Activated naive CD4-positive, alpha-beta T cell (primary cell): ENCODE data around the gene SAMHD1.
A peak's percentile ranks its signal among the peaks of the same experiment; 100 is the strongest.

Experiments used
- DNase-seq, 4 experiments: peaks; one replicate each; lab custom pipeline; 2025; lab: John Stamatoyannopoulos, UW

The SAMHD1 gene

DNA sequence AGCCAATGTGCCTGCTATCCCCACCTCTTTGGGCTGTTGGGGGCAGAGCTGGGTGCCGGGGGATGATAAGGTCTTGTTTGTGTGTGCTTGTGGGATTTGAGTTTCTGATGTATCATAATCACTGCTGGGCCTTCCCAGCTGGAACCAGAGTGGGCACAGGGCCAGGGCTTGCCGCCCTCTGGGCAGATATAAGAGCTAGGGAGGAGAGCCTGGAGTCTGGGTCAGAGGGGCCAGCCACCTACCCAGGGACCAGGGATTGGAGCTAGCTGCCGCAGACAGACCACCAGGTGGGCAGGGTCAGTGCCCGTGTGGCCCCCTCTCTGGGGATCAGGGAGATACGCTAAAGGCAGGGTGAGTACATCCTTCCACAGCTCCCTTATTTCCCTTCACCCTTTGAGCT, 78.7 kb downstream of the SAMHD1 start:
- no peak for DNase-seq

DNA sequence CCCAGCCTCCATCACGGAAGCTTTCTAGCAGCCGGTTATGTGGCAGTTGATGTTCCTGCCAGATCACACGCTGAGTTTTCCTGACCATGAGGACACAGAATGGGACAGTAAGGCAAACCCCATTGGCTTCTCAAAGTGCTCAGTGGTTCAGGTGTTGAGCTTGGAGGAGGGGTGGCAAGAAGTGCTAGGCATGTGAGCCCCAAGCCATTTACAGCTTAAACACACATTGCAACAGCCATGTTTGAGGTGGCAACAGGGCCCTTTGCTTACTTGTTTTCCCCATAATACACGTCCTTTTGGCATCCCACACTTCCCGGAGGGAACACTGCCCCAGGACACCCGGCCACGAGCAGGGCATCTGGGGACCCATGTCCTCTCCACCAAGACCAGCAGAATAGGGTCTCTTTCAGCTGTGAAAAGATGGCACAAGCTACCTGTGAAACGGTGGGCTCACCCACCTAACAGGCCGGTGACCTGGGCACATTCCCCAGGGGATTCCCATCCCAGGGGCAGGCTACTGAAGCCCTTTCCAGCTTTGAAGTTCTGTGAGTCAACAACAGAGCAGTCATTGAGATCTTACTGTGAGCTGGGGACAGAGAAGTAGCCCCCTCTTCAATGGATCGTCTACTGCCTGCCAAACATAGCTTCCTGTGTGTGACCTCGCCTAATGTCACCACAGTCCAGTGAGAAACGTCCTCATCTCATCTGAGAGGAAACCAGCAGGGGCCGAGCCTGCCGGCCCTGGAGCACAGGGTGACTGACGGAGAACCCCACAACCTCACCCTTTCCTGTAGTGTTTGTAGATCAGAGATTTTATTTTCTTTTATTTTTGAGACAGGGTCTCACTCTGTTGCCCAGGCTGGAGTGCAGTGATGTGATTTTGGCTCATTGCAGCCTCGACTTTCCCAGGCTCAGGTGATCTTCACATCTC, 79.6 kb downstream of the SAMHD1 start:
- DNase-seq, result no peak

DNA sequence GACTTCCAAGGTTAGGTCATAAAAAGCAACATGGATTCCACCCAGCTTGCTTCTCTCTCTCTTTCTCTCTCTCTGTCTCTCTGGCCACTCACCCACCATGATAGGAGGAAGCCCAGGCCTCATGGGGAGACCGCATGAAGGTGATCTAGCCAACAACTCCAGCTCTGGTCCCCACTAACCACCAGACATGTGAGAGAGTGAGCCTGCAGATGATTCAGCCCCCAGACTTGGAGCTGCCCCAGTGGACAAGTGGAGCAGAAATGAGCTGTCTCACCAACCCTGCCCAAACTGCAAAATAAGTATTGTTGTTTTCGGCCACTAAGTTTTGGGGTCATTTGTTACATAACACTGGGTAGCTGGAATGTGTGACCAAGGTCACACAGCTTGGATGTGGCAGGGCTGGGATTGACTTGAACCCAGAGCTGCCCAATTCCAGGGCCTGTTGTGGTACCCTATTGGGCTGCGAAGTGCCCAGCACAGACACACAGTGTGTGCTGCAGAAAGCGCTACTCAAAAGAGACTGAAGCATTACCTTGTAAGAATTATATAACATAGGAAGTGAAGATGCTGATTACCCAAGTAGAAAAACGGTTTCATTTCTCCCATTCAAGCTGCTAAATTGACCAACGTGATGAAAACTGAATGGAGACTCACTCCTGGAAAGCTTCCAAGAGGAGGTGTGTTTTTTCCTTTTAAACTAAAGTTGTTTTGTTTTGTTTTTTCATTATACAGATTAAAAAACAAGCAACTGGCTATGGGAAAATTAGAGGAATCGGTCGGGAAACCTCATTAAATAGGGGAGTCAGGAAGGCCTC, 84.6 kb downstream of the SAMHD1 start:
- DNase-seq, result no peak

DNA sequence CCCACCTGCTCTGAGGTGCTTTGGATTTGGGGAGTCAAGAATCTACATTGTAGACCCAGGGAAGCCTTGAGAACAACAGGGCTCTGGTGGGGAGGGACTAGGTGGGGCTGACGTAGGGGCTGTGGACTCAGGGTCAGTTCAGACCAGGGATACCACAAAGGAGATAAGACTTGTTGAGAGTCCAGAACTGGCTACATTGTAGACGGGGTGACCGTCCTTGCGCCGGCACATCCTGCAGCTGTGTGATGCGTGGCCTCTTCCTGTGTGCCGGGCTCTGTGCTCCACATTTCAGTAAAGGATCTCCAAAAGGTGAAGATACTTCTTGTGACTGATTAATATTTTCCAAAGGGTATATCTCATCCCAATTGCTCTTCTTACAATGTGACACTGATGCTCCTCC, 85.3 kb downstream of the SAMHD1 start:
- no peak for DNase-seq

DNA sequence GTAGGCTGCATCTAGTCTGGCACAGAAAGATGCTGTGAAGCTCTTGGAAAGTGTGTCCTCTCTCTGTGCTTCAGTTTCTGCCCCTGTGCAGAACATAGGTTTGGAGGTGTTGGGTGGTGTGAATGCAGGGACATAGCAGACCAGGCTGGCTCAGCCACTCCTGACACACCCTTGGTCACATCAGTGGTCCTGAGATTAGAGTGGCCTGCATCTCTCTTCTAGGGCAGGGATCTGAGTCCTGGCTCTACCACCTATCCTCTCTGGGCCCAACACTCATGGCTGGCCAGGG, 85.7 kb downstream of the SAMHD1 start:
- no peak for DNase-seq

DNA sequence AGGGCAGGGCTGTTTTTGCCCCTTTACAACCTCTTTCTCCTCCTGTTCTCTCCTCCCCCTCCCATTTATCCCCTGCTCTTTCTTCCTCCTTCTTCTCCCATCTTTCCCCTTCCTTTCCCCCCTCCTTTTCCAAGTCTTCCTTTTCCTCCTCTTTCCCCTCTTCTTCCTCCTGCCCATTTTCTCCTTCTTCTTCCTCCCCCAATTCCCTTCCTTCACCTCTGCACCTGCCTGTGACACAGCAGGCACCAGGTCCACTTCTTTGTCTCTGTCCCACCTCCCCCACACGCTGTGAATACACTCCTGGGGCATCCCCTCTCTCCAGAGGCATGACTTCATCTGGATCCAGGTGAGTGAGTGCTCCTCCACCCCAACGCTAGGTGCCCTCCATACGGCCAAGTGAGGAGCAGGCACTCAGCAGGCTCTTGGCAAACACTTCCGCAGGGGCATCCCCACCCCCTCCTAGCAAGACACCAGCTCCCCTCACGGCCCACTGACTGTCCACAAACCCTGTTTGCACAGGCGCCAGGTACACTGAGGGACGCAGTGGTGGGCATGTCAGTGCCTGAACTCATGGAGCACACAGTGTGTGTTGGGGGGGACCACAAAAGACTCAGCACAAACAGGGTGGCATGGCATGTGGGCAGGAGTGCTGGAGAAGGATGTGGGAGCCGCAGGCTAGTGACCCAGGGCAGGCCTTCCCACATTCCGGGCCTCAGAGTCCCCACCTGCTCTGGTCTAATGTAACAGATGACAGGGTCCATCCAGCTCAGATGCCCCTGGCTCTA, 86.2 kb downstream of the SAMHD1 start:
- no peak for DNase-seq

DNA sequence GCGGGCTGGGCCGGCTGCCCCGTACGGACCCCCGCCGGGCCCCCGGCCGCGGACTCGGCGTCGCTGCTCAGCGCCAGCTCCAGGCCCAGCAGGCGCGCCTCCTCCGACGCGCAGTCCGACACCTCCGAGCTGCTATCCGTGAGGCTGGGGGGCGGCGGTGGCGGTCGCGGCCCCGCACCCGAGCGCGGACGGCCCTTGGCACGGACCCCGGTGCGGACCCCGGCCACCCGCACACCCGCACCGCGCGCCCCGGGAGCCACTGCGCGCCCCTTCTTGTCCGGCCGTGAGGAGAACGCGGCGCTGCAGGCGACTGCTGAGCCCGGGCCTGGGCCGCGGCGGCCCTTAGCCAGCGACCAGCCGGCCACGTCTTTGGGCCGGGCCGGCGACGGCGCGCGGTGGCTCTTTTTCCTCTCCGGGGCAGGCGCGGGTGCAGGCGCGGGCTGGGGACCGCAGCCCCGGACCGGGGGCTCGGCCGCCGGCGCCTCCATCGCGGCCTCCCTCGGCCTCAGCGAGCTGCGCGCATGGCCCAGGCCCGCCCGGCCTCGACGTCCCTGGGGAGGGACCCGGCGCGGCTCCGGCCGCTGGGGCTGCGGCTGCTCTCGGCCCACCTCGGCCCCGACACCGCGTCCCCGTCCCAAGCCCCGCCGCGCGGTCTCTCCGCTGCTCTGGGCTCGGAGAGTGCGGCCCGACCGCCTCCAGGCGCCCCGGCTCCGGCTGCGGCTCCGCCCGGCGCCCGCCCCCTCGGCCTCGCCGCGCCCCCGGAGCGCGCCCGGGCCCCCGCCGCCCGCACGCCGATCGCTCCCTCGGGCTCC, 88.4 kb downstream of the SAMHD1 start:
- no peak for DNase-seq

DNA sequence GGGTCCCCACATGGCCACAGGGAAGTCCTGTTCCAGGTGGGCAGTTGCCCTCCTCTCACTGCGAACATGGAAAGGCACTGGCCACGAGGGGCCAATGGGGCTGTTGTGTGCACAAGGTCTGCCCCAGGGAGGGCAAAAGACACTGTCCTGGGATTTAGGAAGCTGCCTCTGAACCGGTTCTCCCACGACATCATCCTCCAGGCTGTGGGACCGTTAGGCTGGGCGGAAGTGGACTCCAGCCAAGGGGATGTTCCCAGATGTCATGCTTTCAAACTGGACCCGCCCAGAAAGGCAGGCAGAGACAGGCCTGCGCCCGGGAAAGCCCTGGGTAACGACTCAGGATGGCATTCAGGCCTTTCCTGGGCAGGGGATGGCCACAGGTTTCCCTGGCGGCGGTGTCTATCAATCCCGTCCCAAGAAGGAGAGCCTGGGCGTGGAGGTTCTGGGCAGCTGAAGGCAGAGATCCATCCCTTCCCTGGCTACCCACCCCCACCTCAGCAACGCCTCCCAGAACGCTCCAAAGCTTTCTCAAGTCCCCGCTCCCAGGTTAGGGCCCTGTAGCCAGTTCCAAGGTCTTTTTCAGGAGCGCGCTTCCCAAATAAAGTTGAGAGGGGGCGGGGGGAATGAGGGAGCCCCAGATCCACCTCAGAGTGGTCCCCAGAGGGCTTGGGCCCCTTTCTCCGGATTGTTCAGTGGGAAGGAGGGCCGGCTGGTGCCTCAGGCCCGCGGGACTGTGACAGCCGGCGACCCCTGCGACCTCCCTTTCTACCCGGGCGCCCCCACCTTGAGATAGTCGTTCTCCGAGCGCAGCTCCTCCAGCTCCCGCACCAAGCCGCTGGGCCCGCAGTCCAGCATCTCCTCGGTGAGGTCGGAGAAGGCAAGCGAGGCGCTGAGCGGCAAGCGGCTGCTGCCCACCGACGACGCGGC, 89.4 kb downstream of the SAMHD1 start:
- DNase-seq, result no peak

DNA sequence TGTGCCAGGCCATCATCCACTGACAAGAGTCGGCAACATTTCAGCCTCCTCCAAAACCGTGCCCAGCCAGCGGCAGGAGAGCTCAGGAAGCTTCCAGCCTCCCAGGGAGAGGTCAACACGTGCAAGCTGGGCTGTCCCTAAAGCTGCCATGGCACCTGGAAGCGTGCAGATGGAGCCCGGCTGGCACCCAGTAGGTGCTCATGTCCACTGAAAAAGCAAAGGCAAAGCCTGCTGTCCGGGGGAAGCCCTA, 90.0 kb downstream of the SAMHD1 start:
- no peak for DNase-seq

DNA sequence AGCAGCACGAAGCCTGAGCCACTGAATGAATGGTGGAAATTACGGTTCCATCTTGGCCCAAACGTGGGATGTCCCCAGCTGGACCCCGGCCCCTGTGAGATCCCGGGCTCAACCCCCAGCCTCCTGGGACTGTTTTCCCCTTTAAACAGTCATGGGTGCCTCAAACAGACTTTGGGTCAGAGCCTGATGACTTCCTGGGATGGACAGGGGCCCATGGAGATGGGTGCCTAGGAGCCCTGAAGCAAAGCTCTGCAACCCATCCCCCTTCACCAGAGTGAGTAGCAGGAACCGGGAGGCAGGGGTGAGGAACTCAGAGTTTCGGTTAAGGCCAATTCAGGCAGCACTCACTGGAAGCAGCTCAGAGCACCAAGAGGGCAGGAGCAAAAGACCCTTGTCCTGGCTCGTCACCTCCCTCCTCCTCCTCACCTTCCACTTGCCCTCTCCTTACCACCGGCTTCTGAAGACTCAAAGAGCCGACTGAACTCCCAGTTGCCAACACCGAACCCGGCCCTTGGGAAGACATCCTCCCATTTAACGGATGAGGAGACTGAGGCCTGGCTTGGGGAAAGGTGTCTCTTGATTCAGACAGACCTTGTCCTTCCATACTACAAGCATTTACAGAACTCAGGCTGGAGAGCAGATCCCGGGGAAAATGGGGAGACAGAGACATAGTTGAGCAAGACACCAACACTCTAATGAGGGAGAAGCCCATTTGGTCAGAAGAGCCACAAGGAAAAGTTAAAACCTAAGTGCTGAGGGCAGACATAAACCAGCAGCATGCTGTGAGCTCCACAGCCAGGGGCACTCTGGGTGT, 90.5 kb downstream of the SAMHD1 start:
- DNase-seq, result no peak

DNA sequence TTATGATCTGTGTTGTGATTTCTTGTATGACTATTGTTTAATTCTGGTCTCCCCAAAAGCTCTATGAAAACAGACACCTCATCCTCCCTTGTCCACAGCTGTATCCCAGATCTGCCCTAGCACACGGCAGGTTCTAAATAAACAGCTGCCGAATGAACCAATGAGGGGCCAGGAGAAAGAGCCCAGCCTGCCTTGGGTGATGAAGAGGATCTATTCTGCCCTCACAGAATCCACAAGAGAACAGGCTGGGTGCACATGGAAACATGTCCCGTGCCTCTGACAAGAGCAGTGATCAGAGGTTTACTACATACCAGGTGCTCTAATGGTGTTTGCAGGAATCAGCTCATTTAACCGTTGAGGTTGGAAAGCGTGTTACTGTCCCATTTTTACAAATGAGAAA, 91.2 kb downstream of the SAMHD1 start:
- DNase-seq, result no peak

DNA sequence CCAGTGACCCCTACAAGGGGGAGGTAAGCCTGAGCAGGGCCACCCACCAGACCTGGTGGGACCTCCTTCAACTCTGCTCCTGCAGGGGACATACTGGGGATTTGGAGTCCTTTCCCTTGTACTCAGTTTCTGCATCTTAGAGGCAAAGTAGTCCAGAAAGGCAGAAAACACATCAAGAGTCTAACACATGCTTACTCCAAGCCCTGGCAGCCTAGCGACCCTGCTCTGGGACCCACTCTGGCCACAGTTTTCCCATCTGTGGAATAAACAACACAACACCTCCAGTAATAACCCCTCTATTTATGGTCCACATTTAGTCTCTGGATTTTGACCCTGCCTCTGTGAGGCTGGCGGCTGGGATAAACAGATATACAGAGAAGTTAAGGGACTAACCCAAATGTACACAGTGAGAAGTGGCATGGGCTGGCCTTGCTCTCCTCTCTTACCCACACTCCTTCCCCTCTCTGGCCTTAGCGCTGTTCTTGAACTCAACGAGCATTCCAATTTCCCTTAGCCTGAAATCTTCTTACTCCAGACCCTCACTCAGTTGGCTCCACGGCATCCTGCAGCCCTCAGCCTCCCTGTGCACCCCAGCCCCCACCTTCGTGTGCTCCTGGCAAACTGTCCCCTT, 91.7 kb downstream of the SAMHD1 start:
- no peak for DNase-seq

DNA sequence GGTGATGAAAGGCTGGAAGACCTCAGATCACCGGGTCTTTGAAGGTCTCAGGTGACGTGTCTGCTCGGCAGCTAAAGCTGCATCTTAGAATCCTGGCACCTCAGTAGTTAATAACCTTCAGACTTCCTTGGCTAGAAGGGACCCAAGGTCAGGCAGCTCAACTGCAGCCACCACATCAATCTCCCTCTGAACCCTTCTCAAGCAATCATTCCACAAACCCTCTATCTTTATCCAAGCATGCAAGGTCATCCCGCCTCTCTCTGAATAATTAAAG, 92.3 kb downstream of the SAMHD1 start:
- DNase-seq, result no peak

DNA sequence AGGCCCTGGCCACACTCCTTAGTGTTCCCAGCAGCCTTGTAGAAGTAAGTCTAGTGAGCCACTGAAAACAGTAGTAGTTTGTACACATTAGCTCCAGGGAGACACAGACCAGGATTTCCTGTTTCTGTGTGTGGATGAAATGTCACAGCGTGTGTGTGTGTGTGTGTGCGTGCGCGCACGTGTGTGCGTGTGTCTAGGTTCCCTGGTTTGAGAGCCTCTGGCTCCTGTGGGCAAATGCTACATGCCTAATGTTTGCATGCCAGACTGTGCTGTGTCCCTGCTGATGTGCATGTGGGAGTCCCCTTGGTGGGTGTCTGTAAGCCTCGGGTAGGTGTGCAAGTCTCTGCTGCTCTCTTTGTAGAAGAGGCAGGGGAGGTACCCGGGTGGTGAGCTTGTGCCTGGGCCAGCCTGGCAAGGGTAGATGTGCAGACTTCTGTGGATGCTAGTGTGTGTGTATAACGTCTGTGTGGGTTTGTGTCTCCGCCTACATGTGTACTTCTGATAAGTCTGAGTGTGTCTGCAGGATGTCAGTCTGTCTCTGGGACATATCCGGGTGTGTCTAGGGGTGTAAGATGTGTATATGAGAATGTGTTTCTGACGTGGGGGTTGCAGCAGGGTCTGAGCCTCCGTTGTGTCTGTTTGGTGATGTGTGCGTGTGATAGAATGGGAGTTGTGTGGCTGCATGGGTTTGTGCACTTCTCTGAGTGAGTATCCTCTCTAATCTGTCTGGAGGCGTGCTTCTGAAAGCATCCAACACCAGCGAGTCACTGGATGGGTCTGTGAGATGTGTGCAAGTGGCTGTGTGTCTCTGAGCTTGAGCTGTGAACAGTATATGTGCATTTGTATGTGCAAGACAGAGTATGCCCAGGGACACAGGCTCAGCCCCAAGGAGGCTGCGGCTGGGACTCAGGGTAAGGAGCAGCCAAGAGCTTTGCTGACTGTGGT, 94.5 kb downstream of the SAMHD1 start:
- DNase-seq, result peak in 2 of 4 experiments; percentile 18 to 30

DNA sequence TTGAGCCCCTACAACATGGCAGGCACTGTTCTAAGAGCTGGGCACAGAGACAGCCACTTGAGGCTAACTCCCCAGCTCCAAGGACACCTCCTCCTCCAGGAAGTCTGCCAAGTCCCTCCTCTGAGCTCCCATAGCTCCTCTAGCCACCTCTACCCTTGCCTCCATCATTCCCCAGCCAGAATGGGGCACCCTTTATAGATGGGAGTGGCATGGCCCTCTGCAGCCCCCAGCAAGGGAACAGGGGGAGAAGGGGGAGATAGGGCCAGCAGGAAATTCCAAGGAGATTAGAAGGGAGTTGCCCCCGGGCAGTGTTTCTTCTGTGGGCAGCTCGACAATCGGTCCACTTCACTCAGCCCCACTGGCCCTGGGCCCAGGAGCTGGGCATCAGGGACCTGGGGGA, 95.3 kb downstream of the SAMHD1 start:
- DNase-seq, result no peak

DNA sequence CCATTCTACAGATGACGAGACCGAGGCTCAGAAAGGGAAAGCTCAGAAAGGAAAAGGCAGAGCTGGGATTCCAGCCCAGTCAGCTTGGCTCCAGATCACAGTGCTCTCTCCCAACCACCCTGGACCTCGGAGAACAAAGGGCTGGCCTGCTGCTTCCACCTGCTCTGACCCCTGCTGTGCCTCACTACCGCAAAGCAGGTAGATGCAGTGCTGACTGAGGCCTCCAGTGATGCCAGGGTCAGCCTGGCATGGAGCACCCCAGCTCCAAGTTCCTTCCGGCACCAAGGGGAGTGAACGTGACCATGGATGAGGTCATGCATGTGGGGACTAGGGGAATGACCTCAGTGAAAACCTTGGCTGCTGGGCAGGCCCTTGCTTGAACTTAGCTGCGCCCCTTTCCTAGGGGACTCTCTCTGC, 96.3 kb downstream of the SAMHD1 start:
- DNase-seq, result no peak

DNA sequence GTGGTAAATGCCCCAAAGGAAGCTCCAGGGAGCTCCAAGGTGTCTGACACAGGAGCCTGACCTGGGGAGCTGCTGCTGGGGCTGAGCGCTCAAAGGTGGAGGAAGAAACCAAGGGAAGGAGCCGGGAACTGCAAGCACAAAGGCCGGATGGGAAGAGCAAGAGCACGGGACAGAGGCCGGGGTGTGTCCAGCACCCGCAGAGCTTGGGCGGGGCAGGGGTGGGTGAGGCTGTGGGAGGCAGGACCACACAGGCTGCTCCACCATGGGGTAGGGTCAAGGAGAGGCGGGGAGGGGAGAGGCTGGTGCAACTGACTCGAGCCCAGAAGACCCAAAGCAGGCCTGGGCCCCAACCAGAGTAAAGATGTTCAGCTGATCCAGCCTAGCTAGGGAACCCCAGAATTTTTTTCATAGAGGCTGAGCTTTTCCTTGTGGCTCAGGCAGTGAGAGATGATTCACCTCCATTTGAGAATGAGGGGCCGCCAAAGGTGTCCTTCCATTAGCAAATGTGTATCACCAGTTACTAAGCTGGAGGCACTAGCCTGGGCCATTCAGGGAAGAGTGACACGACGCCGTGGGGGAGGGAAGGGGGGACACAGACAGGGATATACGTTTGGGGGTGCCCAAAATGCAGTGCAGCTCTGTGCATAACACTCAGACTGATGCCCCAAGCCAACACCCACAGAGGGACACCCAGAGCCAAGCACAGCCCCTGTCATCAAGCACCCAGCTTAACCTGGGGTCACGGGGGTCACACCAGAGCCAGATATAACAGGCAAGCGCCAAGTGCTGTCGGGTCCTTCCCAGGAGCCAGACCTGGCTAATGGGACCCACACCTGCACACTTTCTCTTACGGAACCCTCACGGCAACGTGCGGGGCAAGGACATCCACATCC, 96.9 kb downstream of the SAMHD1 start:
- no peak for DNase-seq

DNA sequence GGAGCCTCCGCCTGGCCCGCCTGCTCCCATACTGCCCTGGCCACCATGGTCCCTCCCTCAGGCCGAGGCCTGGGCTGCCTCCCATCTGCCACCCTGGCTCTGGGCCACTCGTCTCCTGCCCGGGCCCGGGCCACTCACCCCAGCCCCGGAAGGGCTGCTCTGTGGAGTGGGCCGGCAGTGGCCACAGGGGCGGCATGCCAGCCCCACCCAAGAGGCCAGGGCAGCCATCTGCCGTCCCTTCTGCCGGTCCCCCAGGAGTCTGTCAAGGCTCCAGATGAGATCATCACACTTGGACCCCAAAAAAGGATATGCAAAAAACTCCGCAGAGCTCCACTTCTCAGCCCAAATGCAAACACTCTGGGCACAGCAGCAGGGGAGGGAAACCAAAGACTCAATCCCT, 99.3 kb downstream of the SAMHD1 start:
- no peak for DNase-seq
